HAP-1 (cell line): ENCODE results near the gene LMBRD1.
A peak's percentile ranks its signal among the peaks of the same experiment; 100 is the strongest.
"Not testable (repeated sequence)": the region's sequence is repeated elsewhere in the genome, so short reads cannot be mapped to it uniquely, and the experiment has no call there.

ENCODE experiments used
- DNase-seq, 2 experiments: peaks; one replicate each; pipeline ENCODE4 v3.0.0-alpha.2; 2016 to 2020; ENCODE audit warnings: low spot score in 2 of 2
- H3K27me3 ChIP-seq: fragments of 250-450 bp; sonication (Bioruptor Pico); 2 replicates; pipeline ENCODE4 v1.5.1; 2020; ENCODE audit warnings: low read depth, mild to moderate bottlenecking, moderate library complexity
- H3K36me3 ChIP-seq: fragments of 250-450 bp; sonication (Bioruptor Pico); replicated peaks from 2 replicates; pipeline ENCODE4 v1.5.1; 2020; ENCODE audit warnings: mild to moderate bottlenecking
- H3K4me1 ChIP-seq: fragments of 250-450 bp; sonication (Bioruptor Pico); 2 replicates; pipeline ENCODE4 v1.5.1; 2020; ENCODE audit warnings: mild to moderate bottlenecking
- H3K4me3 ChIP-seq: fragments of 250-450 bp; sonication (Bioruptor Pico); 2 replicates; pipeline ENCODE4 v1.5.1; 2020; ENCODE audit warnings: mild to moderate bottlenecking, moderate library complexity
- H3K9me3 ChIP-seq: fragments of 250-450 bp; sonication (Bioruptor Pico); 2 replicates; pipeline ENCODE4 v1.5.1; 2020; ENCODE audit warnings: mild to moderate bottlenecking, moderate library complexity
- in situ Hi-C: fragments of 300-500 bp; cut with MboI; formaldehyde crosslinking; loops from 3 replicates; pipeline ENCODE4 v1.14.3; 2020; ENCODE audit warnings: low sequenced_read_pairs, inconsistent platforms, mixed read lengths

The LMBRD1 gene

DNA sequence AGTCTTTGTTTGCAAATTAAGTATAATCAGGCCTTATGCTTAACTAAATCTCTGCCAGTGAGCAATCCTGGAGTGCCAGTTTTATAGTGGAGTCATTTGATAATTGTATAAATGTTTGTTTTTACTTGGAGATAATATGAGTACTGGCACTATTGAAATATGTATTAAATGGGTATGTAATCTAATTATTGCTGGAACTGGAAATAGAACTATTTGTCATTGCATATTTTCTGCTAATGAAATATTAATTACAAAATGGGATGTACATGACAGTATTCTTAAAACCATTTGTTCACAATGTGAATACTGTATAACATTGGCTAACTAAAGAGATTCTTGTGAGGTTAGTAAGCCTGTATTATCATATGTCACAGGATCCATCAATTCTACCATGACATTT lies 20.5 kb upstream of the LMBRD1 start:
- DNase-seq, result no peak
- Histone ChIP-seq H3K36me3 (no peaks in the 10 kb centered on the region), H3K27me3 (no peaks in the 10 kb centered on the region), H3K4me3 (no peak overlapping the region), H3K9me3 (no peaks in the 10 kb centered on the region), H3K4me1 (no peaks in the 10 kb centered on the region; the same call in 1 of the 2 replicates)
- in situ Hi-C loops, result no loop called here

DNA sequence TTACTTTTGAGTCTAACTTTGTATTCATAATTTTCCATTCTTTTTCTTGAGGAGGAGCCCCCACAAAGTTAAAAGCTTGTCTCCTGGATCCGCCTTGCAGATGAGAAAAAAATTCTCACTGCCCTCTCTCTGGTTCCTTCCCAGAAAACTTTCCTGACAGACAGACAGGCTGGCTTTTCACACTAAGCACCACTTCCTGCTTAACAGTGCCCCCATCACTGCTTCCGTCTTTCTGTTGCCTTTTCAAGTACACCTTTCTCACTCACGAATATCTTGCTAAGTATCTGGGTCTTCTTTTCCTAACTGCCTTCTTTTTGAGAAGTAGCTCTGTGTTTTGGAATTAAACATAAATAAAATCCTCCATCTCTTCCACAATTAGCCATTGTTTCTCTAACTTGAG lies 19.8 kb upstream of the LMBRD1 start:
- Histone ChIP-seq H3K4me3 (no peak overlapping the region), H3K9me3 (no peaks in the 10 kb centered on the region), H3K36me3 (no peaks in the 10 kb centered on the region), H3K4me1 (no peaks in the 10 kb centered on the region), H3K27me3 (no peaks in the 10 kb centered on the region)
- in situ Hi-C loops, result no loop called here
- DNase-seq, result no peak

DNA sequence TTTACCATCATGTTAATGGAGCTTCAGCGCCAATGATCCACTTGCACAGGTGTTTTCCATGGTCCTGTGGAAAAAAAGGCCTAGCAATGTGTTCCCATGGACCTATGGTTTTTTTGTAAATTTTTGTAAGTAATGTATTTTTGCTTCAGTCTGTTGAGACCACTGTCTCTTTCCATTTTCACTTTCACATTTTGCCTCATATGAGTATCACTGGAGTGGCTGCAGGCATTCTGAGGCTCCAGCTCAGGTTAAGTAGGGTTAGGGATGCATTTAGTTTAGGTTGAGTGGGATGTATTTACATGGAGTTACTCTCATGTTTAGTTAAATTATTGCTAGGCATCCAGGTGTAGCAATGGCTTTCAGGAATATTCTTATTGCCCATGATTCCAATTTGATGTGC lies 19.2 kb upstream of the LMBRD1 start:
- no peak for DNase-seq
- in situ Hi-C loops, result no loop called here
- Histone ChIP-seq H3K9me3 (no peaks in the 10 kb centered on the region), H3K27me3 (no peaks in the 10 kb centered on the region), H3K4me1 (no peaks in the 10 kb centered on the region), H3K4me3 (no peak overlapping the region), H3K36me3 (no peaks in the 10 kb centered on the region)

DNA sequence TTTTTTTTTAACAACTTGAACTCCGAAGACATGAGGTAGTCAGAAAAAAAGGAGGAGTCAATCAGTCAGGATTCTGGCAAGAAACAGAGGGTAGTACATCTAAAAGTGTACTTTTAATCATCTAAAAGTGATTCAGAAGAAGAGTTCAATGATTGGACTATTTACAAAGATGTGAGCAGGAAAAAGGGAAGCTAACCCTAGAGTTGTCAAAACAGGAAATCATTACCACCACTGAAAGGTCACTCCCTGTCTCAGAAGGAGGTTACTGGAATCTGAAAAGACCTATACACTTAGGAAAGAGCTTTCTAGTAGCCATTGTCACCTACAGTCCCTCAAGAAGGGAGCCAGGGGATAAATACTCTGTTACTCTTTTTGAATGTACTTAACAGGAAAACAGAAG lies 16.7 kb upstream of the LMBRD1 start:
- no peaks in the 10 kb centered on the region for H3K4me1 ChIP-seq
- in situ Hi-C loops, result no loop called here
- no peak overlapping the region for H3K4me3 ChIP-seq

DNA sequence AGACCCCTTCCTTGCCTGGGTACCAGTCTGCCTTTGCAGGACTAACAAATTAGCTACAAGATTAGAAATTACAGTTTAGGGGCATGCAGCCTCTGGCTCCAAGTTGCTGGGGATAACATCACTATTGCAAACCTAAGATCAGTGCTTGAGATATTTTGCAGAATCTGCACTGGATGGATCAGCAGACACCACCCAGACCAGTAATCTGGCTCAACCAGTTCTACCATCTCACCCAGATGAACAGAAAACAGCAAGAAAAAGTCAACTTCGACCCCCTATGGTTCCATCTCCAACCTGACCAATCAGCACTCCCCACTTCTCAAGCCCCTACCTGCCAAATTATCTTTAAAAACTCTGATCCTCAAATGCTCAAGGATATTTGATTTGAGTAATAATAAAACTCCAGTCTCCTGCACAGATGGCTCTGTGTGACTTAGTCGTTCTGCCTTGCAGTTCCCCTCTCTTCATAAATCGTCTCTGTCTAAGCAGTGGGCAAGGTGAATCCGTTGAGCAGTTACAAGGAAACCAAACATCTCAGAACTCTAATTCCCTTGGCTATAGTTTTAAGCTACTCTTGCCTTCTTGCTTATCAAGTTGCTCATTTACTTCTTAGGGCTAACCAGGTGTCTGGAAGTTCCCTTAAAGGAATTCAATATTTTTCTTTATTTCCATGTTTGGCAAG lies 16.1 kb upstream of the LMBRD1 start:
- DNase-seq, result no peak
- Histone ChIP-seq H3K27me3 (no peaks in the 10 kb centered on the region), H3K4me1 (no peaks in the 10 kb centered on the region), H3K36me3 (no peaks in the 10 kb centered on the region), H3K4me3 (no peak overlapping the region), H3K9me3 (no peaks in the 10 kb centered on the region)
- in situ Hi-C loops, result no loop called here

More for the DNA sequence above, 16.7 kb upstream of the LMBRD1 start:
- H3K9me3 ChIP-seq, result no peaks in the 10 kb centered on the region
- no peaks in the 10 kb centered on the region for H3K36me3 ChIP-seq
- DNase-seq, result no peak
- H3K27me3 ChIP-seq, result no peaks in the 10 kb centered on the region

DNA sequence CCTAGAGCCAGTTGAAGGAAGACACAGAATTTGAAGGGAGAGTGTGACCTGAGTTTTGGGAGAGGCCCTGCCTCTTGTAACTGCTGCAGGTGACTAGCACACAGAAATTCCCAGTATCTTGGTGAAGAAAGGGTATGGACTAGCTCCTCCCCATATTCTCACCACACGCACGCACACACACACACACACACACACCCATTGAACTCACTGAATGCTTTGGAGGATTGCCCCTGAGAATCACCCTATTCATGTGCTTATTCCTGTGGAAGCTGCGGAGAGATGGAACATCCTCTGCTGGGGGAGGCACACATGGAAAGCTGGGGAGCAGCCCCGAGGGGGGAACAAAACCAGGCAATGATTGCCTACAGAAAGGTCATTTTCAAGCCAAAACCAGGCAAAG lies 6.2 kb upstream of the LMBRD1 start:
- Histone ChIP-seq H3K4me3 (no peak overlapping the region), H3K4me1 (peaks cover 24% of the 10 kb centered on the region), H3K27me3 (no peaks in the 10 kb centered on the region), H3K36me3 (no peaks in the 10 kb centered on the region), H3K9me3 (no peaks in the 10 kb centered on the region)
- in situ Hi-C loops, result no loop called here
- peak; percentile 50 to 57 for DNase-seq

DNA sequence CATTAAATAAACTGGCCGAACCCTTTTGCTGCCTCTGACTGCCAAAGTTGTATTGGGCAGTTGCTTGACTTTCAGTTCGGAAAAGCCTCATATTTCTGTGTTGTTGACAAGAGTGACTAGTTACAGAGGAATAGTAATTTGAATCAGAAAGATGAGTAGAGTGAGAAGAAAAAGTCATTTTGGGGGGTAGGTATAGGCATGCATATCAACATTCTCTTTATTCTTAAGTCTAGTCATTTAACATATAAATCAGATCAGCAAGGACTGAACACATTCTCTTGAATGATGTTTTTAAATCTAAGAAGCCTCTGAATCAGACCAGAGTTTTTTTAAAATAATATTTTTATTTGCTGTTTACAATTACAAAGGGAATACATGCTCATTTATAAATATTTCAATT lies 4.9 kb upstream of the LMBRD1 start:
- no peaks in the 10 kb centered on the region for H3K27me3 ChIP-seq
- in situ Hi-C loops, result no loop called here
- peaks cover 28% of the 10 kb centered on the region for H3K4me1 ChIP-seq
- DNase-seq, result peak in 1 of 2 experiments; percentile 91
- no peaks in the 10 kb centered on the region for H3K36me3 ChIP-seq
- H3K4me3 ChIP-seq, result no peak overlapping the region
- H3K9me3 ChIP-seq, result no peaks in the 10 kb centered on the region

DNA sequence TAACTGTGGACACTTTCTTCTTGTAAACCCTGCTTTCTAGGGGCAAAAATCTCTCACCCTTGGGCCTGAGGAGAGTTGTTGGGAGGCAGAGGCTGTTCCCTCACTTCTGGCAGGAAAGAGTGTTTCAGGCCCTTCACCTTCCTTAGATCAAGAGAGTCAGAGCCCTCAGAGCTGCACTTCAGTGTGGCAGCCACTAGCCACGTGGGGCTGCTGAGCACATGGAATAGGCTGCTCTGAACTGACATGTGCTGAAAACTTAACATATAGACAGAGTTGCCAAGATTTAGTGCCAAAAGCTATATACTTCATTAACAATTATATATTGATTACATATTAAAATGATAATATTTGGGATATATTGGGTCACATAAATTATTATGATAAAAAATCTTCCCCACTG lies 4.4 kb upstream of the LMBRD1 start:
- peak; percentile 44 to 60 for DNase-seq
- Histone ChIP-seq H3K4me1 (peaks cover 28% of the 10 kb centered on the region), H3K27me3 (no peaks in the 10 kb centered on the region), H3K36me3 (no peaks in the 10 kb centered on the region), H3K9me3 (no peaks in the 10 kb centered on the region), H3K4me3 (no peak overlapping the region)
- in situ Hi-C loops, result no loop called here

DNA sequence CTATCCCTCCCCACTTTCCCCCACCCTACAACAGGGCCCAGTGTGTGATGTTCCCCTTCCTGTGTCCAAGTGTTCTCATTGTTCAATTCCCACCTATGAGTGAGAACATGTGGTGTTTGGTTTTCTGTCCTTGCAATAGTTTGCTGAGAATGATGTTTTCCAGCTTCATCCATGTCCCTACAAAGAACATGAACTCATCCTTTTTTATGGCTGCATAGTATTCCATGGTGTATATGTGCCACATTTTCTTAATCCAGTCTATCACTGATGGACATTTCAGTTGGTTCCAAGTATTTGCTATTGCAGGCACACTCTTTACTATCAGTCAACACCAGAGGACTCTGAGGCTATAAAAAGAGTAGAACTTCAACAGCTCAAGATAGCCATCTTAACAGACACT lies 2.0 kb upstream of the LMBRD1 start:
- H3K4me1 ChIP-seq, result peaks cover 42% of the 10 kb centered on the region
- H3K36me3 ChIP-seq, H3K27me3 ChIP-seq, in situ Hi-C loops, H3K9me3 ChIP-seq, DNase-seq, H3K4me3 ChIP-seq: not testable (repeated sequence)

DNA sequence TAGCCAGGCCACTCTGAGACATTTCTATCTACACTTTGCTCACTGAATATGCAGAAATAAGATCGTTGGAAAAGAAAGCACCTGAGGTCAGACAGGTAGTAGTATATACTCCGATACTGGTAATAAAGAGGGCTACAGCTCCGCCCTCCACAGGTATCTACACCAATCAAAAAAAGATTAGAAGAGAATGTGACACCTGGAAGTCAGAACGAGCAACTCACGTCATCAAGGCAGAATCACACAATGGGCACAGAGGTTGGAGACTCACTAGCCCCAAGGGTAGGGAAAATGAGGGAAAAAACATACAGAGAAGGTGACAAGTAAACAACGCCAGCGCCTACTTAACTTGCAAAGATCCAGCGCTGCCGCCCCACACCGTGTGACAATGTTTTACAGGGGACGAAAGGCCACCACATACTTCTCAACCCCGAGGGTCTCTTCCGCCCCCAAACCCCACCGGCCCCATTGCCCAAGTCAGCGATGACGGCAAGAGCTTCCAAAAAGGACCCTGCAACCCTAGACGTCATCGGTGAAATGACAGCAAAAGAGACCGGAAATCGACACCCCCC lies 653 bp downstream of the LMBRD1 start:
- Histone ChIP-seq H3K9me3 (no peaks in the 10 kb centered on the region), H3K4me3 (peak overlapping the region; percentile 58), H3K36me3 (no peaks in the 10 kb centered on the region), H3K27me3 (no peaks in the 10 kb centered on the region), H3K4me1 (peaks cover 32% of the 10 kb centered on the region)
- peak; percentile 37 to 49 for DNase-seq
- in situ Hi-C loops, result no loop called here

DNA sequence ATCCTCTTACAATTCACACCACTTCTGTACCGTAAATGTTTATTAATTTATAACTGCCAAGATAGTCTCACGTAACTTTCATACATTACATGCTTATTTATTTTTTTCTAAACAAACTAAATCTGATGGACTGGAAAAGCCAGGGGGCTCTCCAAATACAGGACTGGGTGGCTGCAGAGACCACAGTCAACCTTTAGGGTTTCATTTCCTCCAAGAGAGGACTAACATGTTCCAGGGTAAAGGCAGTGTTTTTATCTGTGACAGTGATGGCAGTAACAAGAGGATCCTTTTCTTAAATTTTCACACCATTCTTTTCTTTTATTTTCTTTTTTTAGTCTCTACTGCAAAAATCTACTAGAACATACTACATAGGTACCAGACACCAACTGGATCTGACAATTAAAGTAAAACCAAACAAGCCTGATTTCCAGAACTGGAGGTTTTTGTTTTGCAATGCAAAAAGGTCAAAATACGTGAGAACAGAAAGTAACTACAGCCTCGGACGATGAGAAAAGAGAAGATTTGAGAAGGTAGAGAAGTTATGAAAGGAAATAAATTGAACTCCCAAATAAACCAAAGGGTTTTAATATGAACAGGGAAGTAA lies 1.2 kb downstream of the LMBRD1 start:
- peaks cover 34% of the 10 kb centered on the region for H3K4me1 ChIP-seq
- H3K36me3 ChIP-seq, result no peaks in the 10 kb centered on the region
- in situ Hi-C loops, result no loop called here
- H3K4me3 ChIP-seq, result peak overlapping the region; percentile 58
- H3K9me3 ChIP-seq, result no peaks in the 10 kb centered on the region
- DNase-seq, result no peak
- H3K27me3 ChIP-seq, result no peaks in the 10 kb centered on the region

DNA sequence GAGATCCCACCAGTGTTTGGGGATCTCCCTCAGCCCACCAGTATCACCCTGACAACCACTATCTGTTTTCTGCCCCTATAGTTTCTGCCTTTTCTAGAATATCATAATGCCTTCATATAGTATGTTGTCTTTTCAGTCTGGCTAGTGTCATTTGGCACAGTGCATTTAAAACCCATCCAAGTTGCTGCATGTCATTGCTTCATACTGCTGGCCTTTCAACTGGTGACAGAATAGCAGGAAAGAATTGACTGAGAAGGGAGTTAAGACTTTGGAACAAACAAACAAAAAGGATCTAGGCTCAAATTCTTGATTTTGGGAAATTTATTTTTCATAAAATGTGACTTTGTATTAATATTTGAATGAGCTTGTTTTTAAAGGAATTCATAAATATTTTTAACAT lies 4.5 kb downstream of the LMBRD1 start:
- Histone ChIP-seq H3K9me3 (no peaks in the 10 kb centered on the region), H3K36me3 (peaks cover 4% of the 10 kb centered on the region), H3K4me1 (peaks cover 35% of the 10 kb centered on the region), H3K4me3 (no peak overlapping the region), H3K27me3 (no peaks in the 10 kb centered on the region)
- no peak for DNase-seq
- in situ Hi-C loops, result no loop called here

DNA sequence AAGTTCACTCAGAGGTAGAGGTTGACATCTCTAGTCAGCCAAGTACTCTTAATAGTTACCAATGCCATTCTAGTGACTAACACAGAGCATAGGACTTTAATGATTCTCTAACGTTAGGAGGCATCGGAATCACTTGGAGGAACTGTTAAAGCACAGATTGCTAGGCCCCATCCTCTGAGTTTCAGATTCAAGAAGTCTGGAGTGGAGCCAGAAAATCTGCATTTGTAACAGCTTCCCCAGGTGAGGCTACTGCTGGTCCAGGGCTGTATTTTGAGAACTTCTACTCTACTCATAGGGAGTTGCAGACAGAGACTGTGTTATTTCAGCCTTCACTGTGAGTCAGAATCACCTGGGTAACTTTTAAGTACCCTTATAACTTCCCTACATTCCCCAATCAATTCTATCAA lies 5.7 kb downstream of the LMBRD1 start:
- peak in 1 of 2 experiments; percentile 21 for DNase-seq
- H3K4me3 ChIP-seq, result no peak overlapping the region
- no peaks in the 10 kb centered on the region for H3K9me3 ChIP-seq
- H3K27me3 ChIP-seq, result no peaks in the 10 kb centered on the region
- in situ Hi-C loops, result no loop called here
- H3K36me3 ChIP-seq, result peaks cover 4% of the 10 kb centered on the region
- peaks cover 32% of the 10 kb centered on the region for H3K4me1 ChIP-seq

DNA sequence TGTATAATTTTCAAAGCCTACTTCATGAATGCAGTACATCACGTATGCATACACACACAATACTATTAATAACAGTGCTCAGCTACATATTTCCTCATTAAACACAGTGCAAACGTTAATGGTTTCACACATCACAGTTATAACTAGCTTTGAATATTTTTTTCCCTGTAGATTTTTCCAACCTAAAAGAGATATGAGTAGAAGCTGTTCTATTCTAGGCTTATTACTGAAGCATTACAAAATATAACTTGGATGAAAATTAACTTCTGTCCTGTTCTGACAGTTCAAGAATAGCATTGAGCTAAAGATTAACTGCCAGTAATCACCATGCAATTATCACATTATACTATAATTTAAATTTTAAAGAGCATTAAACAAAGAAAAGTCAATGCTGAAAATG lies 6.2 kb downstream of the LMBRD1 start:
- in situ Hi-C loops, result no loop called here
- no peak for DNase-seq
- H3K27me3 ChIP-seq, result no peaks in the 10 kb centered on the region
- no peak overlapping the region for H3K4me3 ChIP-seq
- H3K36me3 ChIP-seq, result peaks cover 4% of the 10 kb centered on the region
- no peaks in the 10 kb centered on the region for H3K9me3 ChIP-seq
- H3K4me1 ChIP-seq, result peaks cover 29% of the 10 kb centered on the region
